ENCODE data around the gene ADAMTS12. TPM values are rescaled to one million over a fixed set of nuclear protein-coding genes. Genes with fewer than 3 reads are reported as not detected.

The ADAMTS12 gene
- 0.63 TPM for total RNA-seq

GRCh38 chr5:33891788-33892619 is at the start of gene ADAMTS12:
TSS of gene ADAMTS12 (minus strand) at chr5:33891990. CDS start at chr5:33891856, 134 bp downstream.

GRCh38 chr5:33936381-33937016 is 44.7 kb upstream of the ADAMTS12 start, which contains the start of gene RXFP3:
TSS of gene RXFP3 (plus strand) at chr5:33936386. CDS start at chr5:33936741, 355 bp downstream.

Small RNA genes lying within 50 kb of the gene (small RNA-seq; reads per million reads assigned to genes)
- gene RNU6-923P (ENCODE audit: low replicate concordance) = not detected

Other genes with a start within 250 kb of the ADAMTS12 start
- gene RXFP3, start 44.4 kb upstream of the ADAMTS12 start, total RNA-seq = 0.63 TPM
- 2.5 TPM for gene SLC45A2, start 92.7 kb upstream of the ADAMTS12 start, total RNA-seq
- 11.0 TPM for gene AMACR, start 116.1 kb upstream of the ADAMTS12 start, total RNA-seq
- 30.4 TPM for gene C1QTNF3, start 151.2 kb upstream of the ADAMTS12 start, total RNA-seq